Activated CD4-positive, alpha-beta T cell treated with anti-CD3 and anti-CD28 coated beads for 24 hours (primary cell): ENCODE measurements around the gene TRAF2.

Source experiments
- DNase-seq, 2 donors: peaks; one replicate each; pipeline ENCODE4 v3.0.0-alpha.2; 2020; ENCODE audit warnings: low read depth in 2 of 2

TRAF2 gene

GRCh38 chr9:136949817-136950655, 63.7 kb downstream of the TRAF2 start:
- peak; percentile 94 to 95 for DNase-seq

- DNase-seq: no peak
Measured at GRCh38 chr9:136950656-136951276, 64.5 kb downstream of the TRAF2 start.

GRCh38 chr9:136951541-136952320, 65.4 kb downstream of the TRAF2 start, which contains the start of gene LCN12:
LCN12 (plus strand) TSS chr9:136952273; CDS start chr9:136952328, 55 bp downstream.
- no peak for DNase-seq

- DNase-seq: no peak
Measured at GRCh38 chr9:136952321-136952850, 66.1 kb downstream of the TRAF2 start.

GRCh38 chr9:136952876-136953770, 66.8 kb downstream of the TRAF2 start:
- no peak for DNase-seq

GRCh38 chr9:136953771-136954269, 67.5 kb downstream of the TRAF2 start:
- DNase-seq: no peak

GRCh38 chr9:136954270-136955083, 68.2 kb downstream of the TRAF2 start:
- no peak for DNase-seq

- no peak for DNase-seq
Measured at GRCh38 chr9:136955202-136955942, 69.1 kb downstream of the TRAF2 start.

GRCh38 chr9:136955943-136956335, 69.6 kb downstream of the TRAF2 start:
- DNase-seq: no peak

GRCh38 chr9:136956604-136957003, 70.3 kb downstream of the TRAF2 start:
- DNase-seq: no peak

GRCh38 chr9:136957461-136957860, 71.1 kb downstream of the TRAF2 start:
- DNase-seq: no peak

GRCh38 chr9:136957901-136958300, 71.6 kb downstream of the TRAF2 start:
- no peak for DNase-seq

- DNase-seq: no peak
Measured at GRCh38 chr9:136958473-136958872, 72.2 kb downstream of the TRAF2 start.

GRCh38 chr9:136958898-136959850, 72.9 kb downstream of the TRAF2 start:
- no peak for DNase-seq

GRCh38 chr9:136960212-136960937, 74.1 kb downstream of the TRAF2 start:
- DNase-seq: no peak

- no peak for DNase-seq
Measured at GRCh38 chr9:136960938-136961275, 74.6 kb downstream of the TRAF2 start.

GRCh38 chr9:136961279-136962065, 75.2 kb downstream of the TRAF2 start:
- DNase-seq: no peak
